Measurements from ENCODE around the gene SF3B5.
"Not testable (repeated sequence)": the region's sequence is repeated elsewhere in the genome, so short reads cannot be mapped to it uniquely, and the experiment has no call there.

Gene SF3B5

GRCh38 chr6:144104898-144105487 lies 9.6 kb upstream of the SF3B5 start:
- DNase-seq (ENCODE audit: low read depth), result no peak

GRCh38 chr6:144104488-144104887 lies 9.1 kb upstream of the SF3B5 start:
- no peak for DNase-seq (ENCODE audit: low read depth)

- DNase-seq (ENCODE audit: low read depth), result no peak
Measured at GRCh38 chr6:144103026-144103563, 7.7 kb upstream of the SF3B5 start.

DNA sequence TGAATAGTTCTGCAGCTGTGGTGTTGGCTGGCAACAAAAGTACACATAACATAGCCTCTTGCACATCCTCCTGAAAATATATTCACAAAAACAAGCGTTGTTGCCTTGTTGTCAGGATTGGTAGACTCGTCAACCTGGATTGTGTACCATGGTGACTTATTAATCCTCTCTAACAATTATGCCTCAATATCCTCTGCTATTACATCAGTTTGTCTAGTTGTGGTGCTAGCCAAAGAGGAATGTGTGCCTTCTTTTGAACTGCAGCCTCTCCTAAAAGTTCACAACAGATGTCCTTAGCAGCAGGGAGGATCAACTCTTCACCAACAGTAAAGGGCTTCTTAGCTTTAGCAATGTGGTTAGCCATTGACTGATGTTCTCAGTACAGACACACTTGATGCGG lies 3.6 kb upstream of the SF3B5 start:
- DNase-seq (ENCODE audit: low read depth), result no peak

DNA sequence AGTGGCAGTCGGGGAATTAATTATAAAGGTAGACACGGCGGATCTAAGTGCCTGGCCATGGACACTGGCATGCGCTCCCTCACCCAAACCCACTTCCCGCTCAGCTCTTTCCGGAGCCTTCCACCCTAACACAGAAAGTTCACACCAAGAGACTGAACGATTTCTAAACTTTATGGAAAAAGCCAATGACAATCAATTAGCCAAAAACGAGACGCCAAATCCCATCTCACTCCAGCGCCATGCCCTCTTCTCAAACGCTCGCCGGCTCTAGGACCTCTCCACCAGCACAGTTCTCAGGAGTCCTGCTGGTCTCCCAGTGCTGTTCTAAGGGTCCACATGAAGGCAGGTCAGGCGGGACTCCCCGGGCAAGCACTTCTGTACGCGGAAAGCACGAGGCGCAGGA lies 641 bp downstream of the SF3B5 start:
- DNase-seq (ENCODE audit: low read depth), result no peak

DNA sequence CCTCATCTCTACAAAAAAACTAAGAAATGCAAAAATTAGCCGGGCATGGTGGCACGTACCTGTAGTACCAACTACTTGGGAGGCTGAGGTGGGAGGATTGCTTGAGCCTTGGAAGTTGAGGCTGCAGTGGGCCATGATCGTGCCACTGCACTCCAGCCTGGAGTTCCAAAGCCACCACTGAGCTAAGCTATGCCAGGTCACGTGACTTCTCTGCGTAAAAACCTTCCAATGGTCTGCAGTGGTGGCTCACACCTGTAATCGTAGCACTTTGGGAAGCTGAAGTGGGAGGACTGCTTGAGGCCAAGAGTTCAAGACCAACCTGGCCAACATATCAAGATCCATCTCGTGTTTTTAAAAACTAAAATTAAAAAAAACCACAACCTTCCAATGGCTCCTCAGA lies 1.7 kb downstream of the SF3B5 start:
- DNase-seq (ENCODE audit: low read depth), result no peak

DNA sequence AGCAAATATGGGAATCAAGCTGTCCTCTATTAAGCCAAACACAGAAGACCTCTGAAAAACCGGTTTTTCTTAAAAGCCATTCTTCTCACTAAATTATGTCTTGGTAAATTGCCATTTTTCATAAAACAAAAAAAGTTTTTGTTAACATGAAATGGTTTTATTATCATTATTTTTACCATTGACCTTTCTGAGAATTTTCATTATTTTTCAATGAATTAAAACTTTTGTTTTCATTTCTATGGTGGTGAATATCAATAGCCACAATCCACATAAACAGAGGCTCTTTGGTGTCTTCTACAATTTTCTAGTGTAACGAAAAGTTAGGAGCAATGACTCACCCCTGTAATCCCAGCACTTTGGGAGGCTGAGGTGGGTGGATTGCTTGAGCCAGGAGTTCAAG lies 2.1 kb downstream of the SF3B5 start:
- DNase-seq (ENCODE audit: low read depth), result no peak

GRCh38 chr6:144090384-144090783 lies 5.0 kb downstream of the SF3B5 start:
- DNase-seq (ENCODE audit: low read depth), result no peak

GRCh38 chr6:144087789-144088426 lies 7.5 kb downstream of the SF3B5 start:
- no peak for DNase-seq (ENCODE audit: low read depth)

DNA sequence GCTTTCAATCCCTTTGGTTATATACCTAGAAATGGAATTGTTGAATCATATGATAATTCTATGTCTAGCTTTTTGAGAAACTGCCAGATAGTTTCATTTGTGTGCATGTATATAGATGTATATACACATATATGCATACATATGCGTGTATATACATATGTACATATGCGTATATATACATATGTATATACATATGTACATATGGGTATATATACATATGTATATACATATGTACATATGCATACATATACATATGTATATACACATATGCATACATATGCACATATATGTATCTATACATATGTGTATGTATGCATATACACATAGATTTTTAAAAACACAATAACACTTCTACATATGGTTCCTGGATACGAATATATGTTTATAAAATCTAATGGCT lies 8.4 kb downstream of the SF3B5 start:
- no peak for DNase-seq (ENCODE audit: low read depth)

GRCh38 chr6:144083172-144083571 lies 12.2 kb downstream of the SF3B5 start:
- no peak for DNase-seq (ENCODE audit: low read depth)

DNA sequence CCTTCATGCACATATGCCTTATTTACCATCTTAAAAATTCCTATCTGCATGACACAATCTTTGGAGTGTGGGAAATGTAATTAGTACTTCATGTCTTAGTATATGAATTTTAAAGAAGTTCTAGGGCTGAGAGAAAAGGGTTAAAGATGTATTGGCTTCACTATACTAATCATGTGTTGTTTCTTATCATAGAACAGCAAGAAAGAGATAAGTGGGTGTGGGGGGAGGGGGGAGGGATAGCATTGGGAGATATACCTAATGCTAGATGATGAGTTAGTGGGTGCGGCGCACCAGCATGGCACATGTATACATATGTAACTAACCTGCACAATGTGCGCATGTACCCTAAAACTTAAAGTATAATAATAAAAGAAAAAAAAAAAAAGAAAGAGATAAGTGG lies 13.0 kb downstream of the SF3B5 start:
- DNase-seq (ENCODE audit: low read depth), result not testable (repeated sequence)

- DNase-seq (ENCODE audit: low read depth), result no peak
Measured at GRCh38 chr6:144077871-144078270, 17.5 kb downstream of the SF3B5 start.

DNA sequence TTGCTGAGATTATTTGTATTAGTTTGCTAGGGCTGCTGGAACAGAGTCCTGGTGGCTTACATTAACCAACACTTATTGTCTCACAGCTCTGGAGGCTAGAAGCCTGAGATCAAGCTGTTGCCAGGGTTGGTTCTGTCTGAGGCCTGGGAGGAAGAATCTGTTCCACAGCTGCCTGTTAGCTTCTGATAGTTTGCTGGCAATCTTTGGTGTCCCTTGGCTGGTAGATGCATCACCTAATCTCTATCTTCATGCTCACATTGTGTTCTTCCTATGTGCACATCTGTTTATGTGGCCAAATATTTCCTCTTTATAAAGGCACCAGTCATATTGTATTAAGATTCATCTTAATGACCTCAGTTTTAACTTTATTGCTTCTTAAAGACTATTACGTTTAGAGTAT lies 19.5 kb downstream of the SF3B5 start:
- DNase-seq (ENCODE audit: low read depth), result no peak

DNA sequence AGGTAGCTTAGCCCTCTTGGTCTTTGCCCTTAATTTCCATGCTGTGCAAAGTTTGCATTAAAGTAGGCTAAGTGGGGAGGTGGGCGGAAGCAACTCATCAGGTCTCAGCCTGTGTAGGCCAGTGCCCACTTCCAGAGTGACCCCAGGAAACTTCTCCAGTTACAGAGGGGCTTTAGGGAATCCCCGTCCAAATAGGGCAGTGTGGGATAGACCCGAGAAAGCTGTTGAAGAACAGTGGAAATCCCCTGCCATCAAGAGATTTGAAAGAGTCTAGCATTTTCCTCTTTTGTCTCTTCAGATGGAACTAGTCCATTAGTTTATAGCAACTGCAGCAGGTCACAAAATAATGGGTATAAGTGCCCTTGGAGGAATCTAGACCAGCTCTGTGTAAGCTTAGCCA lies 20.2 kb downstream of the SF3B5 start:
- no peak for DNase-seq (ENCODE audit: low read depth)

DNA sequence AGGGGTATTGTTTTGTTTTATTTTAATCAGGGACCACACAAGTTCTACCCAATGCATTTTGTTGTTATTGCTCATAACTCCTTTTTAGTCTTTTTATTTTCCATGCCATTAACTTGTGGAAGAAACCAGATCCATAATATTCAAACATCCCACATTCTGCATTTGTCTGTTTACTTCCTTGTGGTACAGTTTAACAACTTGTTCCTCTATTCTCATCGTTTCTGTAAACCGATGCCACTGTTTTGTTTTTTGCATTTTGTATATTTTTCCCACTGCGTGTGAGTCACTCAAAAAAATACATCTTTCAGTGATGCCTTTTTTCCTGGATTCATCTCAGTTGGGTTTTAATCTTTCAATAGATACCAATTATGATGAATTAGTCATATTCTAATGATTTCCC lies 22.3 kb downstream of the SF3B5 start:
- DNase-seq (ENCODE audit: low read depth), result no peak

GRCh38 chr6:144069506-144069905 lies 25.9 kb downstream of the SF3B5 start:
- DNase-seq (ENCODE audit: low read depth), result no peak

- DNase-seq (ENCODE audit: low read depth), result no peak
Measured at GRCh38 chr6:144068794-144069193, 26.6 kb downstream of the SF3B5 start.

DNA sequence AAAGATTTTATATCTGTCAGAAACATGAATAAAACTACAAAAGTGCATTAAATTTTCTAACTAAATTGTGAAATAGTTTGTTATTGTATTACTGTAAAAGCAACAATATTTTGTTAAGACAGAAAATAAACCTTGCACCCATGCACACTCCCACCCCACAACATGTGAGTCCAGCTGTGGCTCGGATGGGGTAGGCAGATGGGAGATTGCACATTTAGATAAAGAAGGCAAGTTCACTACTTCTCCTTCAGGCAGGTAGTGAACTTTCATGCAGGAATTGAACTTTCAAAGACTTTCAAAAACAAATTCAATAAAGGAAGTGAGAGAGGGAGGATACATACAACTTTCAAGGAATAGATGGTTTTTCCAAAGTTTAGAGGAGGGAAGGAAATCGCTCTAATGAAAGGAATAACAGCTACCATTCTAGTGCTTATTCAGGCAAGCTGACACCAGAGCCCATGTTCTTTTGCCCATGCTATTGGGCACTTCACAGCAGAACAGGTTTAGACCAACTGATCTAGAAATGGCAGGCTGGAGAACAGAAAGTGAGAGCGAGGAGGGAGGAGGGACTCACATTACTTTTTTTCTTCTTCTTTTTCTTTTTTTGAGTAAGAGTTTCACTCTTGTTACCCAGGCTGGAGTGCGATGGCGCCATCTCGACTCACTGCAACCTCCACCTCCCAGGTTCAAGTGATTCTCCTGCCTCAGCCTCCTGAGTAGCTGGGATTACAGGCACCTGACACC lies 28.5 kb downstream of the SF3B5 start:
- DNase-seq (ENCODE audit: low read depth), result no peak

- DNase-seq (ENCODE audit: low read depth), result no peak
Measured at GRCh38 chr6:144066255-144066654, 29.1 kb downstream of the SF3B5 start.

GRCh38 chr6:144065213-144065660 lies 30.1 kb downstream of the SF3B5 start:
- DNase-seq (ENCODE audit: low read depth), result no peak

- DNase-seq (ENCODE audit: low read depth), result peak; percentile 27
Measured at GRCh38 chr6:144064402-144065212, 30.8 kb downstream of the SF3B5 start.
